ENCODE measurements around the gene RHOH.

The RHOH gene

DNA sequence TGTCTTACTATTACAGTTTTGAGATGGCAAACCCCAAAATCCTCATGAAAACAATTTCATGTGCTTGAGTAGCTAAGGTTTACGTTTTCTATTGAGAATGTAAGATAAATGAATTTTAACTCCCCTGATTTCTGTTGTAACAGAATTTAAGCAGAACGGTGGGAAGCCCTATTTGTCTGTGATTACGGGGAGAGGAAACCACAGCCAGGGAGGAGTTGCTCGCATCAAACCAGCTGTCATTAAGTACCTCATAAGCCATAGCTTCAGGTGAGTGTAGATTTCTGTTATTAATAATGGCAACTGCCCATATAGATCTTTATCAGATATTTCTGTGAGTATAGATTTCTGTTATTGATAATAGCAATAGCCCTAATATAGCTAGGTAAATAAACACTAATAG is 44.2 kb upstream of the RHOH start:
- Histone ChIP-seq H3K27ac (ENCODE audit: extremely low read depth, low read depth, low read length) (no peak overlapping the region), H3K4me1 (ENCODE audit: control insufficient read depth, insufficient read depth, low read length) (no peaks in the 10 kb centered on the region), H3K4me3 (ENCODE audit: low read depth, low read length) (no peak overlapping the region), H3K36me3 (ENCODE audit: control insufficient read depth in 2 of 2, insufficient read depth in 1 of 2, low read length in 2 of 2) (no peaks in the 10 kb centered on the region), H3K9me3 (ENCODE audit: control insufficient read depth, insufficient read depth, low read depth, low read length) (no peaks in the 10 kb centered on the region)
- POLR2A ChIA-PET = no interaction called here
- TF ChIP-seq SCRT2 (tag by site-specific recombination; IDR thresholded peaks at IDR 0.05) = no peak
- TF ChIP-seq ZNF645 (tag by site-specific recombination; IDR thresholded peaks at IDR 0.05) = no peak
- TF ChIP-seq KLF17 (tag by site-specific recombination; IDR thresholded peaks at IDR 0.05) = no peak
- no peak for TF ChIP-seq ZNF777 (tag by site-specific recombination; IDR thresholded peaks at IDR 0.05; ENCODE audit: borderline replicate concordance)
- TF ChIP-seq ZNF350 (tag by site-specific recombination; IDR thresholded peaks at IDR 0.05) = no peak
- TF ChIP-seq ZNF37A (tag by site-specific recombination; IDR thresholded peaks at IDR 0.05) = no peak
- TF ChIP-seq, protein P1, sequence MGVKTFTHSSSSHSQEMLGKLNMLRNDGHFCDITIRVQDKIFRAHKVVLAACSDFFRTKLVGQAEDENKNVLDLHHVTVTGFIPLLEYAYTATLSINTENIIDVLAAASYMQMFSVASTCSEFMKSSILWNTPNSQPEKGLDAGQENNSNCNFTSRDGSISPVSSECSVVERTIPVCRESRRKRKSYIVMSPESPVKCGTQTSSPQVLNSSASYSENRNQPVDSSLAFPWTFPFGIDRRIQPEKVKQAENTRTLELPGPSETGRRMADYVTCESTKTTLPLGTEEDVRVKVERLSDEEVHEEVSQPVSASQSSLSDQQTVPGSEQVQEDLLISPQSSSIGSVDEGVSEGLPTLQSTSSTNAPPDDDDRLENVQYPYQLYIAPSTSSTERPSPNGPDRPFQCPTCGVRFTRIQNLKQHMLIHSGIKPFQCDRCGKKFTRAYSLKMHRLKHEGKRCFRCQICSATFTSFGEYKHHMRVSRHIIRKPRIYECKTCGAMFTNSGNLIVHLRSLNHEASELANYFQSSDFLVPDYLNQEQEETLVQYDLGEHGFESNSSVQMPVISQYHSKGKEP (tag by site-specific recombination; IDR thresholded peaks at IDR 0.05) = no peak
- TF ChIP-seq, protein P2, sequence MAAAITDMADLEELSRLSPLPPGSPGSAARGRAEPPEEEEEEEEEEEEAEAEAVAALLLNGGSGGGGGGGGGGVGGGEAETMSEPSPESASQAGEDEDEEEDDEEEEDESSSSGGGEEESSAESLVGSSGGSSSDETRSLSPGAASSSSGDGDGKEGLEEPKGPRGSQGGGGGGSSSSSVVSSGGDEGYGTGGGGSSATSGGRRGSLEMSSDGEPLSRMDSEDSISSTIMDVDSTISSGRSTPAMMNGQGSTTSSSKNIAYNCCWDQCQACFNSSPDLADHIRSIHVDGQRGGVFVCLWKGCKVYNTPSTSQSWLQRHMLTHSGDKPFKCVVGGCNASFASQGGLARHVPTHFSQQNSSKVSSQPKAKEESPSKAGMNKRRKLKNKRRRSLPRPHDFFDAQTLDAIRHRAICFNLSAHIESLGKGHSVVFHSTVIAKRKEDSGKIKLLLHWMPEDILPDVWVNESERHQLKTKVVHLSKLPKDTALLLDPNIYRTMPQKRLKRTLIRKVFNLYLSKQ (tag by site-specific recombination; IDR thresholded peaks at IDR 0.05; ENCODE audit: borderline replicate concordance) = no peak
- TF ChIP-seq TSHZ1 (tag by site-specific recombination; IDR thresholded peaks at IDR 0.05; ENCODE audit: borderline replicate concordance) = no peak
- TF ChIP-seq ZNF510 (tag by site-specific recombination; IDR thresholded peaks at IDR 0.05; ENCODE audit: insufficient replicate concordance) = no peak
- no peak for TF ChIP-seq SP3 (tag by site-specific recombination; IDR thresholded peaks at IDR 0.05)
- TF ChIP-seq ZNF707 (tag by site-specific recombination; IDR thresholded peaks at IDR 0.05) = no peak
- TF ChIP-seq ZNF324 (tag by site-specific recombination; IDR thresholded peaks at IDR 0.05) = no peak
- no peak for TF ChIP-seq ZNF521 (tag by site-specific recombination; IDR thresholded peaks at IDR 0.05)
- no peak for TF ChIP-seq ZNF394 (tag by site-specific recombination; IDR thresholded peaks at IDR 0.05; ENCODE audit: borderline replicate concordance)
- TF ChIP-seq ZBTB49 (tag by site-specific recombination; IDR thresholded peaks at IDR 0.05; ENCODE audit: low read depth) = no peak
- no peak for TF ChIP-seq ZNF626 (tag by site-specific recombination; IDR thresholded peaks at IDR 0.05)
- CTCF ChIA-PET = interaction anchor here (0.6 to 3.4 kb wide), 5 partner anchors 155 to 173 kb away, joined by 3 to 13 read pairs (median 7); no protein-coding TSS in a partner anchor
